GM12874 (cell line): ENCODE measurements around the gene PGBD4.

Experiments used
- TF ChIP-seq, protein P1 (sequence below): IDR thresholded peaks from 2 replicates; pipeline ENCODE4 v1.5.1; 2011; ENCODE audit warnings: low read depth, mild to moderate bottlenecking, control low read depth, low read length, moderate library complexity; ENCODE audit not compliant: insufficient read depth

PGBD4 gene

DNA sequence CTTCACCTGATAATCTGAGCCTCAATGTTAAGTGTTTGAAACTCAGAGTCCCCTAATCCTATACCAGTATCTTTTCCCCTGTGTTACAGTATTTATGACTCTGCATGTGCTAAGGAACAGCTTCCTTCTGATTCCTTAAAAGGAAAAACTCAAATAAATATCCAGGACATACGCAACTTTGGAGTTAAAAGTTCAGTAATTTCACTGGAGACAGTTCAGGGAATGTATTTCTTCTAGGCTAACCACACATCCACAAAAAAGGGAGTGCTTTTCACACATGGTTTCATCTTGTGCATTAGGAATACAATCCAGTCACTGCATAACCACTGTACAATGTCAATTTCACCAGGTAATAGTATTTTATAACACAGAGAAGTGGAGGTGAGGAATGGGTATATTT, 31.0 kb downstream of the PGBD4 start:
- TF ChIP-seq, protein P1, sequence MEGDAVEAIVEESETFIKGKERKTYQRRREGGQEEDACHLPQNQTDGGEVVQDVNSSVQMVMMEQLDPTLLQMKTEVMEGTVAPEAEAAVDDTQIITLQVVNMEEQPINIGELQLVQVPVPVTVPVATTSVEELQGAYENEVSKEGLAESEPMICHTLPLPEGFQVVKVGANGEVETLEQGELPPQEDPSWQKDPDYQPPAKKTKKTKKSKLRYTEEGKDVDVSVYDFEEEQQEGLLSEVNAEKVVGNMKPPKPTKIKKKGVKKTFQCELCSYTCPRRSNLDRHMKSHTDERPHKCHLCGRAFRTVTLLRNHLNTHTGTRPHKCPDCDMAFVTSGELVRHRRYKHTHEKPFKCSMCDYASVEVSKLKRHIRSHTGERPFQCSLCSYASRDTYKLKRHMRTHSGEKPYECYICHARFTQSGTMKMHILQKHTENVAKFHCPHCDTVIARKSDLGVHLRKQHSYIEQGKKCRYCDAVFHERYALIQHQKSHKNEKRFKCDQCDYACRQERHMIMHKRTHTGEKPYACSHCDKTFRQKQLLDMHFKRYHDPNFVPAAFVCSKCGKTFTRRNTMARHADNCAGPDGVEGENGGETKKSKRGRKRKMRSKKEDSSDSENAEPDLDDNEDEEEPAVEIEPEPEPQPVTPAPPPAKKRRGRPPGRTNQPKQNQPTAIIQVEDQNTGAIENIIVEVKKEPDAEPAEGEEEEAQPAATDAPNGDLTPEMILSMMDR = no peak

DNA sequence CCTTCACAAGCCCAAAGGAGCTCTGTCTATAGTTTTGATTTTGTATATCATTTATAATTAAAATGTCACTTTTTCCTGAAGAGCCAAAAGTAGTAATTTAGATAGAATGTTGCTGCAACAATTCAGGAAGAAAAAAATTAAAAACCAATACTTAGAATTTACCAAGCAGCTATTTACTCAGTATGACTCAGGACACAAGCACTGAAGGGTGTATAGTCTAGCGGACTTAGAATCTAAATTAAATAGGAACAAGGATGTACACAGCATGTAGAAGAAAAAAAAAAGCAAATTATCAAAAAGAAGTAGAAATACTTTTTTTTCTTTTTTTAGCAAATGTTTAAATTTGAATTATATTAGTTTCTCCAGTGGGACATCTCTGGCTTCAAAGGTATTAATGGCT, 31.6 kb downstream of the PGBD4 start:
- TF ChIP-seq, protein P1 = no peak

DNA sequence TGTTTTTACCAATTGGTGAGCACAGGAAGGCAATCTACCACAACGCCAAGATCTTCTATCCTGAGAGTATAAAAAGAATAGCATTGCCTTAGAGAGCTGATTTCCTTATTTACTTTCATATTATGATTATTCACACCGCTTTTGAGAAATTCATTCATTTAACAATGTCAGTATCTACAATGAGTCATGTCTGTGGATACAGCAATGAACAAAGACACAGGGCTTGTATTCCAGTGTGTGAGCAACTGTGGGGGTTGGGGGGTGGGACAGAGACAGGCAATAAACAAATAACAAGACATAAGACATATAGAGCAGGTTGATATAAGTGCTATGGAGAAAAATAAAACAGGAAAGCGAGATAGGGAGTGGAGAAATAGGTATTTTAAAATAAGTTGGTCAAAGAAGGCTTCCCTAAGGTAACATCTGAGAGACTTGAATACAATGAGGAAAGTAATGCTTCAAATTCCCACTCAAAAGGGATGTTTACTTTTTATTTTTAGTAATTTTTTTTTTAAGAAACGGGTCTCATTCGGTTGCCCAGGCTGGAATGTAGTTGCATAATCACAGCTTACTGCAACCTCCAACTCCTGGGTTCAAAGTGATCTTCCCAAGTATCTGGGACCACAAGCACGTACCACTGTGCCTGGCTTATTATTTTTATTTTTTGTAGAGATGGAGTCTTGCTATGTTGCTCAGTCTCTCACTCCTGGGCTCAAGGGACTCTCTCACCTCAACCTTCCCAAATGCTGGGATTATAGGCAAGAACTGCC, 45.7 kb downstream of the PGBD4 start:
- TF ChIP-seq, protein P1 = no peak

DNA sequence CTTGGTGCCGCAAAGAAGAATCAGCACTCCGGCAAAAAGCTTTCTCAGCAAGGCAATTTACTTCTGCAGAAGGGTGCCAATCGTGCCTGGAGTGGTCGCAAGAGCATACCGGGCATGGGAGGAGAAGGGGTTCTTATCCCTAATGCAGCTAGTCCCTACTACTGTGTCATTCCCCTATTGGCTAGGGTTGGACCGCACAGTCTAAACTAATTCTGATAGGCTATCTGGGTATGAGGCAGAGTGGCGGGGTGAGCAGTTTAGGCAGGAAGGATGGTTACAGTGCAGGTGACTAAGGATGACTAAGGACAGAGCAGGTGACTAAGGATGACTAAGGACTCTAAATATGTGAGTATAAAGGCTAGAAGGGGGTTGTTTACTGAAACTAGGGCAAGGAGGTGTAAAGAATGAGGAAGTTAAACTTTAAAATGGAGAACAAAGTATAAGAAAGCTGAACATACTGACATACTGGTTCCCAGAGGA, 52.9 kb downstream of the PGBD4 start:
- TF ChIP-seq, protein P1 = no peak

DNA sequence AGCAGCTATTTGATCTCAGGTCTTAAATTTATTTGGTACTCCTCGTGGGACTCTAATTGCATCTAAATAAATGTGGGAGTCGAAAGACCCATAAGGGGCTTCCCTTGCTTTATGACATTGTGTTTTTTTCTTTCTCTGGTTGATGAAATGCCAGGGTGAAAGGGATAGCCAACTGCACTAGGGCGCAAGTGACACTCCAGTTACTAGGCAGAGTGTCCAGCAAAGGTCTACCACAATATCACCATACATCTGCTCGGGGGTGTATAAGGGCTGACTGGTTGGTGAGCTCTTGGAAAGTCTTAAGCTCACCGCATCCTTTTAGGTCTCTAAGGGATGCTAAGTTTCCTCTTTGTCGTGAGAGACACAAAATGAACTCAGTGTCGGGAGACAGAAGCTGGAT, 54.0 kb downstream of the PGBD4 start:
- TF ChIP-seq, protein P1 = no peak
